ENCODE data around the gene SLC7A9.

GRCh38 chr19:32875428-32875827 is 5.9 kb upstream of the SLC7A9 start:
- TF ChIP-seq EP300 (IDR thresholded peaks at IDR 0.05; ENCODE audit: borderline replicate concordance): no peak
- TF ChIP-seq TEAD4 (IDR thresholded peaks at IDR 0.05): no peak
- no peak for TF ChIP-seq TCF12 (IDR thresholded peaks at IDR 0.05; ENCODE audit: low read depth)
- no peak for TF ChIP-seq MAX (IDR thresholded peaks at IDR 0.05)
- no peak for TF ChIP-seq FOXM1 (IDR thresholded peaks at IDR 0.05; ENCODE audit: borderline replicate concordance, low read depth)

All from Ishikawa (cell line).